GM23248 (cell line): ENCODE data around the gene FJX1.

ENCODE experiments used
- EZH2 ChIP-seq: fragments of 200-600 bp; sonication (generic); IDR thresholded peaks from 2 replicates; pipeline ENCODE4 v1.6.1; 2018; ENCODE audit warnings: antibody characterized with exemption, mild to moderate bottlenecking; ENCODE audit not compliant: insufficient read depth, poor library complexity, severe bottlenecking
- EZH2phosphoT487 ChIP-seq: fragments of 200-600 bp; sonication (generic); IDR thresholded peaks from 2 replicates; pipeline ENCODE4 v1.6.1; 2018; ENCODE audit warnings: antibody characterized with exemption, moderate library complexity, mild to moderate bottlenecking, low read depth; ENCODE audit not compliant: insufficient read depth

DNA sequence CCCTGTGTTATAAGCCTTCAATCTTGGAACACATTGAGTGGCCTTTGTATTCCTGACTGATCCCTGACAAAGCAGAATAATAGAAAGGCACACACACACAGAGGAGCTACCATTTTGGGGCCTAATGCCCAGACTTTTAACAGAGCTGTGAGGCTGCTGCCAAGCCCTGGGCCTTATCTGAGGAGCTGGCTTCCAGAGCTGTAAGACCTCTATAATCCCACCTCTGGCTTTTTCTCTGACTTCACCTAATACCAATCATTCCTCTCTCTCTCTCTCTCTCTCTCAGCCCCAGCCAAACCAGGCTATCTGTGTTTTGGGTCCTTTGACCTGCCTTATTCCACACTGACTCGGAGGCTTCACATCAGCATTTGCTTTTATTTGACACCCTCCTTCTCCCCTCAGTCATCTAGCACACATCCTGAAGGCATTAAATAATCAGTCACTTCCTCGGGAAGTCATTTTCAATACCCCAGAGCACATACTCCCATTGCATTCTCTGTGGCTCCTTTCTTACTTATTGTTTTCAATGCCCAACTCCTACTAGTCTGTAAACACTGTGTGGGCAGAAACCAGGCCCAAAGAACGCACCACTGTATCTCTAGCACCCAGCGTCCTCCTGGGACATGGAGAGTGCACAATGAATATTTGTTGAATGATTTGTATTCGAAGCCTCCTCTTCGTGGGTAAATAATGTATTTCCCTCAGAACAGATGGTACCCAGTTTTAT is 23.1 kb downstream of the FJX1 start:
- TF ChIP-seq EZH2 (no peak), EZH2phosphoT487 (no peak)
